NCI-H2196 (cell line): ENCODE results near the gene CAMTA1.

ENCODE experiments used
- DNase-seq: peaks from one replicate; lab custom pipeline; 2025; ENCODE audit not compliant: unreplicated experiment; lab: John Stamatoyannopoulos, UW

The CAMTA1 gene

GRCh38 chr1:7097938-7098592 is 312.8 kb downstream of the CAMTA1 start:
- no peak for DNase-seq

GRCh38 chr1:7098641-7099040 is 313.4 kb downstream of the CAMTA1 start:
- no peak for DNase-seq

- DNase-seq, result no peak
Observed at GRCh38 chr1:7100479-7100878, 315.2 kb downstream of the CAMTA1 start.

GRCh38 chr1:7101187-7101586 is 315.9 kb downstream of the CAMTA1 start:
- DNase-seq, result no peak

GRCh38 chr1:7103361-7103782 is 318.1 kb downstream of the CAMTA1 start:
- no peak for DNase-seq

- no peak for DNase-seq
Observed at GRCh38 chr1:7103874-7104273, 318.6 kb downstream of the CAMTA1 start.

GRCh38 chr1:7104339-7104738 is 319.1 kb downstream of the CAMTA1 start:
- no peak for DNase-seq

- DNase-seq, result no peak
Observed at GRCh38 chr1:7105269-7105668, 320.0 kb downstream of the CAMTA1 start.

- DNase-seq, result no peak
Observed at GRCh38 chr1:7106442-7107108, 321.3 kb downstream of the CAMTA1 start.

GRCh38 chr1:7107109-7107830 is 322.0 kb downstream of the CAMTA1 start:
- DNase-seq, result no peak

GRCh38 chr1:7108251-7108650 is 323.0 kb downstream of the CAMTA1 start:
- no peak for DNase-seq

- DNase-seq, result no peak
Observed at GRCh38 chr1:7109901-7110300, 324.6 kb downstream of the CAMTA1 start.

GRCh38 chr1:7110321-7110720 is 325.1 kb downstream of the CAMTA1 start:
- DNase-seq, result no peak

GRCh38 chr1:7111853-7112252 is 326.6 kb downstream of the CAMTA1 start:
- DNase-seq, result no peak

GRCh38 chr1:7113136-7113535 is 327.9 kb downstream of the CAMTA1 start:
- no peak for DNase-seq

- no peak for DNase-seq
Observed at GRCh38 chr1:7113822-7114221, 328.6 kb downstream of the CAMTA1 start.

- no peak for DNase-seq
Observed at GRCh38 chr1:7116001-7116400, 330.7 kb downstream of the CAMTA1 start.

GRCh38 chr1:7117399-7118281 is 332.4 kb downstream of the CAMTA1 start:
- peak; percentile 74 for DNase-seq

- no peak for DNase-seq
Observed at GRCh38 chr1:7119156-7119555, 333.9 kb downstream of the CAMTA1 start.

GRCh38 chr1:7120863-7121621 is 335.8 kb downstream of the CAMTA1 start:
- no peak for DNase-seq

GRCh38 chr1:7121622-7121988 is 336.4 kb downstream of the CAMTA1 start:
- no peak for DNase-seq
